GM10266 (cell line): ENCODE results near the gene ANO1.
"Not testable (repeated sequence)": the region's sequence is repeated elsewhere in the genome, so short reads cannot be mapped to it uniquely, and the experiment has no call there.

ENCODE experiments used
- DNase-seq: peaks from one replicate; pipeline ENCODE4 v3.0.0; 2012; ENCODE audit errors: extremely low spot score
- TF ChIP-seq, protein P1 (sequence below): IDR thresholded peaks from 2 replicates; pipeline ENCODE4 v1.5.1; 2012; ENCODE audit warnings: mild to moderate bottlenecking, low read depth; ENCODE audit not compliant: control insufficient read depth, insufficient read depth; ENCODE audit errors: missing control alignments

The ANO1 gene

DNA sequence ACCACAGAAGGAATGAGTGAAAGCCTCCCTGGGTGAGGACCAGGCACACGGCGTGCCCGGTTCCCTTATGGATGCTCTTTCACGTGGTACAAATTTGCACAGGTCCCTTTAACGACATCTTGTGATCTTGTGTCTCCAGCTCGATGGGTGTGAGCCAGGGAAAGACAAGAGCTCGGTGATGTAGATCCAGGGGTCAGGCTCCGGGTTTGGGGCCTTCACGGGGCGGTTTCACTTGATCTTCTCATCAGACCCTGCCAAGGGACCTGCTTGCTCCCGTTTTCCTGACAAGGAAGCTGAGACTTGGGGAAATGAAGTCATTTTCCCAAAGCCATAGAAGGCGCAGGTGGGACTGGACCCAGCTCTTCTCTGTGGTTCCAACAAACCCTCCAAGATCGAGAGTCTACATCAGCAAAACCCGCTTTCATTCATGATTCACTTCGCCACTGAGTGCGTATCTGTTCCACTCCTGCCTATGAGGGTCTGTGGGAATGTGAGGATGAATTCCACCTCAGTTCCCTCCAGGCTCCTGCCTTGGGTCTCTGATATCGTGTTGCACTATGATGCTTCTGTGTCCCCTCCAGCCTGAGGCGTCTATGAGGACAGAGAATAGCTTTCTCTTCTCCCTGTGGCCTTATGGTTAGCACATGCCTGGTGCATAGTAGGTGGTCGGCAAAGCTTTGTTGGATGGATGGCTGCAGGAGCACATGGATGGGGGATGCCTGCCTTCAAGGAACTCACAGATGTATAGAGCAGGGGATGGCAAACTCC, 45.0 kb upstream of the ANO1 start:
- TF ChIP-seq, protein P1, sequence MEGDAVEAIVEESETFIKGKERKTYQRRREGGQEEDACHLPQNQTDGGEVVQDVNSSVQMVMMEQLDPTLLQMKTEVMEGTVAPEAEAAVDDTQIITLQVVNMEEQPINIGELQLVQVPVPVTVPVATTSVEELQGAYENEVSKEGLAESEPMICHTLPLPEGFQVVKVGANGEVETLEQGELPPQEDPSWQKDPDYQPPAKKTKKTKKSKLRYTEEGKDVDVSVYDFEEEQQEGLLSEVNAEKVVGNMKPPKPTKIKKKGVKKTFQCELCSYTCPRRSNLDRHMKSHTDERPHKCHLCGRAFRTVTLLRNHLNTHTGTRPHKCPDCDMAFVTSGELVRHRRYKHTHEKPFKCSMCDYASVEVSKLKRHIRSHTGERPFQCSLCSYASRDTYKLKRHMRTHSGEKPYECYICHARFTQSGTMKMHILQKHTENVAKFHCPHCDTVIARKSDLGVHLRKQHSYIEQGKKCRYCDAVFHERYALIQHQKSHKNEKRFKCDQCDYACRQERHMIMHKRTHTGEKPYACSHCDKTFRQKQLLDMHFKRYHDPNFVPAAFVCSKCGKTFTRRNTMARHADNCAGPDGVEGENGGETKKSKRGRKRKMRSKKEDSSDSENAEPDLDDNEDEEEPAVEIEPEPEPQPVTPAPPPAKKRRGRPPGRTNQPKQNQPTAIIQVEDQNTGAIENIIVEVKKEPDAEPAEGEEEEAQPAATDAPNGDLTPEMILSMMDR = no peak
- no peak for DNase-seq

DNA sequence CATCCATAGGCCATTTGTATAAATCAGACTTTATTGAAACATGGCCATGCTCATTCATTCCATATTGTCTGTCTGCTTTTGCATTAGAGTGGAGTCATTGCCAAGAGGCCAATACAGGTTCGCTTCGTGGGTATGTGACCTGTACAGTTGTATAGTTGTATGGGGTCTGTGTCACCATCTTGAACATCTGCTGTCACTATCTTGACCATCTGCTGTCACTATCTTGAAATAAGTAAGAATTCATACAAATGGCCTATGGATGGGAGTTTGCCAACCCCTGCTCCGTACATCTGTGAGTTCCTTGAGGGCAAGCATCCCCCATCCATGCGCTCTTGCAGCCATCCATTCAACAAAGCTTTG, 44.4 kb upstream of the ANO1 start:
- TF ChIP-seq, protein P1 = no peak
- no peak for DNase-seq

DNA sequence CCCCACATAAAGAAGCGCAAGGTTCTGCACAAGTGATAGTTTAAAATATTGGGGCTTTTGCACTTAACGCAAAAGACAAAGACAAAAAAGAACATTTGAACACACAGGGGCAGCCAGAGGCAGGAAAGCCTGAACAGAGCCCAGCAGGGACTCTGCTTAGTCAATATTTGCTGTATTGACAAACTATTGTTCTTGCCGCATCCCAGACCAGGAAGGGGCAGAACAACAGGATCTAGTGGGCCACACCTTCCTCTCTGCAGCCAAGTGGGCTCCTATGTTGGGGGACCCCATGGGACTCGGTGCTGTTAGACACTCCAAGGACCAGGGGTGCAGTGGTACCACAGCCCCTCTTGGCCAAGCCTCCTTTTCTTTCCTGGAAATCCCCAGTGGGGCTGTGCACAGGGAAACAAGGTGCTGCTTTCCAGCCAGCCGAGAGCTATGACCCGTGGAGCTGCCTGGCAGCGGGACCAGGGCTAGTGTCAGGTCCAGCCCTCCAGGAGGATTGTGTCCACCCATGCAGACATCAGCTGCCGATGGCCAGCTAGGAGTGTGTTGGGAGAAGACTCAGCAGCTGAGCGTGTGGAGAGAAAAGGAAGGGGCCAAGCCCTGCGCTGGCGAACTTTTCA, 43.3 kb upstream of the ANO1 start:
- TF ChIP-seq, protein P1 = no peak

DNA sequence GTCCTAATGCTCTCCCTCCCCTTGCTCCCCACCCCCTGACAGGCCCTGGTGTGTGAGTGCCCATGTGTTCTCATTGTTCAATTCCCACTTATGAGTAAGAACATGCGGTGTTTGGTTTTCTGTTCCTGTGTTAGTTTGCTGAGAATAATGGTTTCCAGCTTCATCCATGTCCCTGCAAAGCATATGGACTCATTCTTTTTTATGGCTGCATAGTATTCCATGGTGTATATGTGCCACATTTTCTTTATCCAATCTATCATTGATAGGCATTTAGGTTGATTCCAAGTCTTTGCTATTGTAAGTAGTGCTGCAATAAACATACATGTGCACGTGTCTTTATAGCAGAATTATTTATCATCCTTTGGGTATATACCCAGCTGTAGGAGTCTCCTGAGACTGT, 42.5 kb upstream of the ANO1 start:
- not testable (repeated sequence) for DNase-seq

More for the DNA sequence above, 43.3 kb upstream of the ANO1 start:
- no peak for DNase-seq

DNA sequence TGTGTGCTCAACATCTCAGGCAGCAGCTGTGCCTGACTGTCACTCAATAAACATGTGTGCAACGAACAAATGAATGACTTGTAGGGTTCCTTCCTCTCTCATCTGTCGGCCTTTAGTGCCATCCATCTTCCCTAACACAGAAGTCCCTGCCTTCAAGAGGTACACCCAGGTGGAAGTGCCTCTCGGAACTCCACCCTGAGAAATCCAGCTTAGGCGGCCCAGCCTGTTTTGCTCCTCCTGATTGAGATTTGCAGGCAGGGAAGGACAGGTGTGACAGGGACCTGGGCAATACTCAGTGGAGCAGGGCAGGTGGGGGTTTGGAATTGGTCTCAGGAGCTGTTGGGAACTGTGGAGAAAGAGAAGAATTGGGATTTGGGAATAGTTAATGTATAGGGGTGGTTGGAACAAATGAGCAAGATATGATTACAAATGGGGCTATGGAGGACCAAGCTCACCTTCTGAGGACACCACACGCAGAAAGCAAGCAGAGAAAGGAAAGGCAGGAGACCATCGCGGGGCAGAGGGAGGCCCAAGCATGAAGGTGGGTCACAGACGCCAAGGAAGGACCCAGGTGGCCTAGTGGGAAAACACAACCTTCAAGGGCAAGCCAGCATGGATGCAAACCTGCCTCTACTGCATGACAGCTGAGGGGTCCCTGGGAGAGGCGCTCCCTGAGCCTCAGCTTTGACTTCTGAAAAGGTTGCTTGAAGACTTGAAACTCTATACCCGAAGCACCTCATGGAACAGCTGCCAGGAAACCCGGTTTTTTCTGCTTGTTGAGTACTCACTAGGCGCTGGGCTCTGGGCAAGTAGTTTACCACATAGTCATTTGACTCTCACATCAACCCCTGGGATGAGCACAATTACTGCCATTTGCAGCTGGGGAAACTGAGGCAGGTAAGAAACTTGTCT, 40.9 kb upstream of the ANO1 start:
- TF ChIP-seq, protein P1 = no peak

DNA sequence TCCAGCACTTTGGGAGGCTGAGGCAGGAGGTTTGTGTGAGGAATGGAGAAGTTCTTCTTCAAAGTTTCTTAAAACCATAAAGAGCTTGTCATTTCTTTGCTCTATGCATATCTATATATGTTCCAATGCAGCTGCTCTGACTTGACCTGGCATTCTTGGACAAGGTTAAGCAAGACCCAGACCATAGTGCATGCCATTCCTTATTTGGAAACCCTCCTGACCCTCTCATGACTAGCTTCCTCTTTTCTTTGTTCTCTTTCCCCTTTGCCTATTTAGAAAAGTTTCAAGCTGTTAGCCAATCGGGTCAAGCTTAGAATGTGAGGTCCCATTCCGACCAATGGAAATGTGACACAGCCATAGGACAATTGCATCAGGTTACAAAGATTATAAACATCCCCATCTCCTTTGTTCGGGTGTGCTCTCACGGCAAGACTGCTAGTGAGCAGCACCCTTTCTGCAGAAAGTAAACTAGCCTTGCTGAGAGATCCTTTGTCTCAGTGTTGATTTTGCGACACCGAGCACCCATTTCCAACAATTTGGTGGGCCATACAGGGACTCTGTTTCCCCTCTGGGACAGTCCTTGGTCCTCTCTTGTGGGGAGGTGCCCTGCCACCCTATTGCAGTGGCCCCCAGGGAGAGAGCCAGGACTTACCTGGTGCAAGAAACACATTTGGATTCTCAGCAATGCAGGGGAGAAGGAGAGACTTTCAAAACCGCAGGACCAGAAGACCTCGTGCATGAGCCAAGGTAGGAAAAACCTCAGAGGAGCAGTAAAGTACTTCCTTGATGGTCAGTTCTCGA, 39.9 kb upstream of the ANO1 start:
- DNase-seq = no peak
- TF ChIP-seq, protein P1 = no peak

More for the DNA sequence above, 40.9 kb upstream of the ANO1 start:
- DNase-seq = no peak

DNA sequence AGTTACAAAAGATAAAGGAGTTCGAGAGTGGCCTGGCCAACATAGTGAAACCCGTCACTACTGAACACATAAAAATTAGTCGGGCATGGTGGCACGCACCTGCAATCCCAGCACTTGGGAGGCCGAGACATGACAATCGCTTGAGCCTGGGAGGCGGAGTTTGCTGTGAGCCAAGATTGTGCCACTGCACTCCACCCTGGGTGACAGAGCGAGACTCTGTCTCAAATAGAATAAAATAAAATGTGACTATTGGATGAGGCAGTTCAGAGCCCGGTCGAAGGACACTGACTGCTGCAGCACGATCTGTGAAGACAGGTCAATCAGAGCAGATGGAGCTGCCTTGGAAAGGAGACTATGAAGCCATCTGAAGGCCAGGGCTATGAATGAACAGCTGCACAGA, 37.7 kb upstream of the ANO1 start:
- TF ChIP-seq, protein P1 = no peak
- no peak for DNase-seq
